ENCODE measurements around the gene HOXB6. TPM values are rescaled to one million over a fixed set of nuclear protein-coding genes. Genes with fewer than 3 reads are reported as not detected.

The HOXB6 gene
- total RNA-seq, 2 donors from 2014 or later: 0.82 to 2.6 TPM

GRCh38 chr17:48615963-48616716, 11.4 kb upstream of the HOXB6 start:
- TF ChIP-seq CTCF (IDR thresholded peaks at IDR 0.05): no peak
- H3K4me1 ChIP-seq: peaks cover 0 to 47% of the 10 kb centered on the region in 2 donors
- no peak overlapping the region for H3K27ac ChIP-seq
- no peak for DNase-seq (ENCODE audit: low spot score)
- H3K36me3 ChIP-seq: no peaks in the 10 kb centered on the region
- no peaks in the 10 kb centered on the region for H3K9me3 ChIP-seq
- H3K4me3 ChIP-seq: no peak overlapping the region
- H3K27me3 ChIP-seq: peaks cover 81 to 82% of the 10 kb centered on the region in 2 donors

GRCh38 chr17:48615047-48615962, 10.5 kb upstream of the HOXB6 start, which contains the start of gene HOXB8:
HOXB8 (minus strand) TSS chr17:48615292; CDS start chr17:48614704, 588 bp downstream.
- Histone ChIP-seq H3K4me3 (no peak within 1 kb of the TSS), H3K27ac (no peak within 1 kb of the TSS), H3K9me3 (no peaks in the 10 kb centered on the region), H3K36me3 (no peaks in the 10 kb centered on the region), H3K27me3 (peaks cover 82% of the 10 kb centered on the region in 2 donors), H3K4me1 (peaks cover 0 to 55% of the 10 kb centered on the region in 2 donors)
- DNase-seq (ENCODE audit: low spot score): no peak
- no peak for TF ChIP-seq CTCF (IDR thresholded peaks at IDR 0.05)

- Histone ChIP-seq H3K36me3 (no peaks in the 10 kb centered on the region), H3K27me3 (peaks cover 79 to 84% of the 10 kb centered on the region in 2 donors), H3K9me3 (no peaks in the 10 kb centered on the region), H3K4me1 (peaks cover 0 to 61% of the 10 kb centered on the region in 2 donors), H3K4me3 (peak overlapping the region in 1 of 2 donors; percentile 20), H3K27ac (no peak overlapping the region)
- no peak for DNase-seq (ENCODE audit: low spot score)
- no peak for TF ChIP-seq CTCF (IDR thresholded peaks at IDR 0.05)
These were observed 9.3 kb upstream of the HOXB6 start for GRCh38 chr17:48613862-48614694.

GRCh38 chr17:48612854-48613691, 8.3 kb upstream of the HOXB6 start:
- H3K9me3 ChIP-seq: no peaks in the 10 kb centered on the region
- no peak for DNase-seq (ENCODE audit: low spot score)
- peaks cover 0 to 54% of the 10 kb centered on the region in 2 donors for H3K4me1 ChIP-seq
- TF ChIP-seq CTCF (IDR thresholded peaks at IDR 0.05): no peak
- no peaks in the 10 kb centered on the region for H3K36me3 ChIP-seq
- no peak overlapping the region for H3K27ac ChIP-seq
- peaks cover 73 to 83% of the 10 kb centered on the region in 2 donors for H3K27me3 ChIP-seq
- peak overlapping the region in 1 of 2 donors; percentile 20 for H3K4me3 ChIP-seq

Measured in right atrium auricular region (tissue), 2 donors.